Fibroblast of skin of left biceps (primary cell): ENCODE measurements around the gene RNLS.
"Not testable (repeated sequence)": the region's sequence is repeated elsewhere in the genome, so short reads cannot be mapped to it uniquely, and the experiment has no call there.

Experiments
- DNase-seq, 2 experiments: peaks; one replicate each; pipeline ENCODE4 v3.0.0-alpha.2; 2013; ENCODE audit warnings: low read depth in 2 of 2

RNLS gene

GRCh38 chr10:88297103-88297502 lies 286.0 kb downstream of the RNLS start:
- no peak for DNase-seq

GRCh38 chr10:88293651-88294230 lies 289.4 kb downstream of the RNLS start:
- DNase-seq = no peak

DNA sequence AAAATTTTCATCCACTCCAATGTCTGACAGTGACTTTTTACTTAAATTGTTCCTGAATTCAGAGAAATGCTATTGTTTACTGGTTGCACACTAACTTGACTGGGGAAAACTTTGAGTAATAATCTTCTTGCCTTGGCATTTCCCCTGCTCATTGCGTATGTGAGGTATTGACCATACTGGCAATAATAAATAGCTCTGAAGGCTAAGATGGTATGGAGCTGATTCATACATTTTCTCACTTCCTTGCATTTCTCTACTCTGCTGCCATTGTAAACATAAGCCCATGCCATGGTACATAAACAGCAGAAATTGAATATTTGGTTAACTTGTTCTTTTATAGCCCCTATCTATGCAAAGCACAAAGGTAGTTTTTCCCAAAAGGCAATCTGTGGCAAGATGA lies 290.0 kb downstream of the RNLS start:
- DNase-seq = no peak

DNA sequence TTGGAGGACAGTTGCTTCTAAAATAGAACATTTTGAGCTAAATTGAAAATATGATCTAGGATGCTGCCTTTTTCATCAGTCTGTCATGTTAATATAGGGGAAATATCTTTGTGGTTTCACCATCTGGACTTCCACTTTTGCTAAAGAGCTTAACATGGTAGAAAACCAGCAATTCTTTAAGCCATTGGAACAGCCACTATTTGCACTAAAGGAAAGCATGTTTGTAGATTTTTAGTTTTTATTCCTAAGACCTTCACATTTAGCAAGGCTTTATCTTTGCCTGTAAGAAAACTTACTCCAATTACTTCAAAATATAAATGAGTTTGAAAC lies 291.0 kb downstream of the RNLS start:
- no peak for DNase-seq

- no peak for DNase-seq
Measured at GRCh38 chr10:88291289-88292184, 291.6 kb downstream of the RNLS start.

- no peak for DNase-seq
Measured at GRCh38 chr10:88289342-88289741, 293.8 kb downstream of the RNLS start.

DNA sequence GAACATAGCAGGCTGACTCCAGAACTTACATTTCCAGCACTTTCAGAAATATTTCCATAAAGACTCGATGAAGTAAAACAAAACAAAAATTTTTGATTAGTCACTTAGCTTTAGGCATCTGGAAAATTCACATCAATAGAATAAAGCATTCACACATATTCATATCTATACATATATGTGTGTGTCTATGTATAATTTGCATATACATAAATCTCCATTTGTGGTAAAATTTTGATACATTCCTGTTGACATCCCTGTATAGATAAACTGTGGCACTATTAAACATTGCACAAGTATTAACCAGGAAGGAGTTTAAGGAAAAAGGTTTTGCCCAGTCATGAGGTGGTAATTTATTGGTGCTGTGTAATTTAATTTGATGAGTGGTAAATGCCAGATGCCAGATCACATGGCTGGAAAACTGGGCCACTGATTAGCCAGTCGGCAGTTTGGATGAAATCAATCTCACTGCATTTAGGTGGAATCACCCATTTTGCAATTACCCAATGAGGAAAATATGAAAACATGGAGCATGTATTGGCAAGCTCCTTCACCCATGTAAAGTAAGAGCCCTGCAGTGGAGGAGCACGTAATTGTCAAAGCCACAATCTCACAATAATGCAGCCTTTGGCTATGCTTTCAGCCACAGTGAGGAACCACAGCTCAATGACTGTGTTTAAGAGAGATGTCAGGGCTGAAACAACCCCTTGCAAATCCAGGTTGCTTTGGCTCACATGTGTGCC lies 294.6 kb downstream of the RNLS start:
- DNase-seq = no peak

- no peak for DNase-seq
Measured at GRCh38 chr10:88286030-88286429, 297.1 kb downstream of the RNLS start.

DNA sequence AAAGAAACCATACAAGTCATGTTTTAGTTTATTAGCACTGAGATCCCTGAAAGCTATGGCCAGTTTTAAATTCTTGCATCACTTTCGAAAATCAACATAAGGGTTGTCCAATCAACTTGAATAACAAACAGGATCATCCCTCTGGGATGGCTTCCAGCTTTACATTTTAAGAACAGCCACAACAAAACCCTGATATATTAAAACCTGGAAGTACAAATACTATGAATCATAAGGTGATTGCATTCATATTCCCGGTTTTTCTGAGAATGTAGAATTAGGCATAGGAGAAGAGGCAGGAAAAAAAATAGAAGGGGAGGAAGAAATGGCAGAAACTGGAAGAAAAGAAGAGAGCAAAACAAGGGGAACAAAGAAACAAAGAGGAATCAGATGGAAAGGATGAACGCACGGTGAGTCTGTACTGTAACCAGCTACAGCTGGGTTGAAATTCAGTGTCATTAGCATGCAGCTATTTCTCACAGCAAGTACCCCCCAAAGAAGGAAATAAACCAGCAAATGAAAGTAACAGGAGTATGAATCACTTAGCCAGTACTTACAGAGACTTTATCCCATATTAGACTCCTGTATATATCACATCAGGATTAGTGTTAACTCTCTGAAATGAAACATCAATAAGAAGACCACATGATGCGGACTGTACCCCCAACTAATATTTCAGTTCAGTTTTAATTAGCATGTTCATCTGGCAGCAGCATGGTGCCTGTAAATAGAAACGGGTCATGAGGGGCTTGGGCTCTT lies 301.3 kb downstream of the RNLS start:
- peak; percentile 72 to 76 for DNase-seq

- no peak for DNase-seq
Measured at GRCh38 chr10:88280518-88280917, 302.6 kb downstream of the RNLS start.

DNA sequence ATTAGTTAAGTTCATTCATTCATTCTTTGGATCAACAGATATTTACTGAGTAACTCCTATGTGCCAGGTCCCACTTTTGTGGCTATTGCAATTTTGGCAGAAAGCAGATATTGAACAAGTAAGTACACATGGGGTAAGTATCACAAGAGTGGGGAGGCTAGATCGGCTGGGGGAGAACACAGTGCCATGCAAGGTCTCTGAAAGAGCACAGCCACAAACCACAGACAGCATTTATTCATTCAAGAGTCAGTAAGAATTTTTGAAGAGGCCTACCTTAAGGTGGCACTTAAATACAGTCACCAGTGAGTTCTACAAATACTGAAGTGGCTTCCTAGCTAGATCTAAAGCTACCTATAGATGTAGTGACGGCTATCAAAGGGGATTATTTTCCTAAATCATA lies 304.2 kb downstream of the RNLS start:
- DNase-seq = no peak

DNA sequence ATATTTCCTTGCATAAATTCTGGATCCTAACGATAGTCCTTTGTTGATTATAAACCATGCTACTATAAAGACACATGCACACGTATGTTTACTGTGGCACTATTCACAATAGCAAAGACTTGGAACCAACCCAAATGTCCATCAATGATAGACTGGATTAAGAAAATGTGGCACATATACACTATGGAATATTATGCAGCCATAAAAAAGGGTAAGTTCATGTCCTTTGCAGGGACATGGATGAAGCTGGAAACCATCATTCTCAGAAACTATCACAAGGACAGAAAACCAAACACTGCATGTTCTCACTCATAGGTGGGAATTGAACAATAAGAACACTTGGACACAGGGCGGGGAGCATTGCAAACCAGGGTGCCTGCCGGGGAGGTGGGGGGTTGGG lies 306.2 kb downstream of the RNLS start:
- DNase-seq = not testable (repeated sequence)

DNA sequence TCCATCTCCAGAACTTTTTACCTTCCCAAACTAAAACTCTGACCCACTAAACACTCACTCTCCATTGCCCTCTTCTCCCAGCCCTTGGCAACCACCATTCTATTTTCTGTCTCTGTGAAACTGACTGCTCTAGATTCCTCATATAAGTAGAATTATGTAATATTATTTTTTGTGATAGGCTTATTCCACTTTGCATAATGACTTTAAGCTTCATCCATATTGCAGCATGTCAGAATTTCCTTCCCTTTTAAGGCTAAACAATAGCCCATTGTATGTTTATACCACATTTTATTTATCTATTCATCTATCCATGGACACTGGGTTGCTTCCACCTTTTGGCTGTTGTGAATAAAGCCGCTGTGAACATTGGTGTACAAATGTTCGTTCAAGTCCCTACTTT lies 308.8 kb downstream of the RNLS start:
- DNase-seq = no peak

- no peak for DNase-seq
Measured at GRCh38 chr10:88273567-88273966, 309.6 kb downstream of the RNLS start.

GRCh38 chr10:88271761-88272543 lies 311.2 kb downstream of the RNLS start:
- no peak for DNase-seq

GRCh38 chr10:88270871-88271713 lies 312.0 kb downstream of the RNLS start:
- peak; percentile 13 to 25 for DNase-seq

GRCh38 chr10:88270061-88270808 lies 312.9 kb downstream of the RNLS start:
- DNase-seq = no peak

DNA sequence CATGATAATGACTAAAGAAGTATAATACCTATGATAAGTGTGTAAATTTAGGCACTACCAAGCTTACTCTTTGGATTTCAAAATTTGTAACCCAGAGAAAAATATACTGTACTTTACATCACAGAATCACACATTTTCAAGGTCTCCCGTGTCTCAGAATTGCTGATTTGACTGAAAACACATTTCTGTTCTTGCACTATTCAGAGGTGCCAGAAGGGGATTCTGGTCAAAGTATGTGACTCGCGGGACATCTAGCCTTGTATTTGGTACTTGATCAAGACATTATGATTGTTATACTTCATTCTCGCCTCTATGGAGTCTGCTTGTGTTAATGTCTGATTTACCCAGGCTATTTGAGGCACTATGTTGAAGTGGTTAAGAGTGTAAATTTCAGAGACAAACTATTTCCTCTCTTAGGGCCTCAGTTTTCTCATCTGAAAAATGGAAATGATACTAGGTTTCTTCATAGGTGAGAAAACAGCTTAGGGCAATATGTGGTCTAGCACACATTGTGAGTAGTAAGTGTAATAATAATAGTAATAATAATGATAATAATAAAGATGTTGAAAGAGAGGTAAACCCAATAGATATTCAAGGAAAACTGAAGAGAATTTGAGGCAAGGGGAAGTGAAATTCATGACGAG lies 320.4 kb downstream of the RNLS start:
- DNase-seq = no peak

DNA sequence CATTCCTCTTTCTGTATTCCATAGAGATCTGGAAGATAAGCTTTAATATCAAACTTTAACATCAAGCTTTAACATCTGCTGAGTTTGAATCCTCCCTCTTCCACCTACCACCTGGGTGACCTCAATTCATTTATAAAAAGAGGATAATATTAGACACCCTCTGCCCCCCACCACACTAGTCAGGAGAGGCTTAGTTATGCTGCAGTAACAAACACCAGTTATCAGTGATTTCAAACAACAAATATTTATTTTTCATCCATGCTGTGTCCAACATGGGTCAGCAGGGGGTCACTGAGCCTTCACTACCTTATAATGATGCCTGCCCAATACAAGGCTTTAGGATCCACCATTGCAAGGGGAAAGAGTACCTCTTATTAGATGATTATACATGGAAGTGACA lies 322.0 kb downstream of the RNLS start:
- no peak for DNase-seq
